WTC11 (cell line): Measurements from ENCODE around the gene EXOSC5.

Experiments used
- ELF4 ChIP-seq: sonication (generic); formaldehyde crosslinking; IDR thresholded peaks from 2 replicates; pipeline ENCODE4 v1.8.1; 2022; ENCODE audit warnings: low read depth, mild to moderate bottlenecking, moderate library complexity, missing genetic modification reagents
- ETV6 ChIP-seq: sonication (generic); formaldehyde crosslinking; IDR thresholded peaks from 2 replicates; pipeline ENCODE4 v1.8.1; 2022; ENCODE audit warnings: mild to moderate bottlenecking, missing genetic modification reagents
- NR2C2 ChIP-seq: sonication (generic); formaldehyde crosslinking; IDR thresholded peaks from 2 replicates; pipeline ENCODE4 v1.8.0; 2022; ENCODE audit warnings: mild to moderate bottlenecking, missing genetic modification reagents
- TCF7 ChIP-seq: sonication (generic); formaldehyde crosslinking; IDR thresholded peaks from 2 replicates; pipeline ENCODE4 v1.8.0; 2022; ENCODE audit warnings: mild to moderate bottlenecking, low read depth, missing genetic modification reagents, moderate library complexity
- ZBTB43 ChIP-seq: sonication (generic); formaldehyde crosslinking; IDR thresholded peaks from 2 replicates; pipeline ENCODE4 v1.8.1; 2023; ENCODE audit warnings: mild to moderate bottlenecking, missing genetic modification reagents
- TF ChIP-seq, protein P1 (sequence below): fragments of 200-600 bp; IDR thresholded peaks from 2 replicates; pipeline ENCODE4 v1.8.0; 2022; ENCODE audit warnings: antibody characterized with exemption
- TF ChIP-seq, protein P2 (sequence below): sonication (generic); formaldehyde crosslinking; IDR thresholded peaks from 2 replicates; pipeline ENCODE4 v1.8.1; 2023; ENCODE audit warnings: mild to moderate bottlenecking, missing genetic modification reagents, moderate library complexity
- TF ChIP-seq, protein P3 (sequence below): sonication (generic); formaldehyde crosslinking; conservative IDR thresholded peaks from 2 replicates; pipeline ENCODE4 v1.8.1; 2023; ENCODE audit warnings: mild to moderate bottlenecking, low read depth, missing genetic modification reagents, moderate library complexity
- TF ChIP-seq, protein P4 (sequence below): sonication (generic); formaldehyde crosslinking; IDR thresholded peaks from 2 replicates; pipeline ENCODE4 v1.8.0; 2022; ENCODE audit warnings: mild to moderate bottlenecking, missing genetic modification reagents
- TF ChIP-seq, protein P5 (sequence below): sonication (generic); formaldehyde crosslinking; IDR thresholded peaks from 2 replicates; pipeline ENCODE4 v1.8.1; 2023; ENCODE audit warnings: mild to moderate bottlenecking, moderate library complexity, missing genetic modification reagents

- TF ChIP-seq, protein P1, sequence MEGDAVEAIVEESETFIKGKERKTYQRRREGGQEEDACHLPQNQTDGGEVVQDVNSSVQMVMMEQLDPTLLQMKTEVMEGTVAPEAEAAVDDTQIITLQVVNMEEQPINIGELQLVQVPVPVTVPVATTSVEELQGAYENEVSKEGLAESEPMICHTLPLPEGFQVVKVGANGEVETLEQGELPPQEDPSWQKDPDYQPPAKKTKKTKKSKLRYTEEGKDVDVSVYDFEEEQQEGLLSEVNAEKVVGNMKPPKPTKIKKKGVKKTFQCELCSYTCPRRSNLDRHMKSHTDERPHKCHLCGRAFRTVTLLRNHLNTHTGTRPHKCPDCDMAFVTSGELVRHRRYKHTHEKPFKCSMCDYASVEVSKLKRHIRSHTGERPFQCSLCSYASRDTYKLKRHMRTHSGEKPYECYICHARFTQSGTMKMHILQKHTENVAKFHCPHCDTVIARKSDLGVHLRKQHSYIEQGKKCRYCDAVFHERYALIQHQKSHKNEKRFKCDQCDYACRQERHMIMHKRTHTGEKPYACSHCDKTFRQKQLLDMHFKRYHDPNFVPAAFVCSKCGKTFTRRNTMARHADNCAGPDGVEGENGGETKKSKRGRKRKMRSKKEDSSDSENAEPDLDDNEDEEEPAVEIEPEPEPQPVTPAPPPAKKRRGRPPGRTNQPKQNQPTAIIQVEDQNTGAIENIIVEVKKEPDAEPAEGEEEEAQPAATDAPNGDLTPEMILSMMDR = no peak
- TF ChIP-seq, protein P2, sequence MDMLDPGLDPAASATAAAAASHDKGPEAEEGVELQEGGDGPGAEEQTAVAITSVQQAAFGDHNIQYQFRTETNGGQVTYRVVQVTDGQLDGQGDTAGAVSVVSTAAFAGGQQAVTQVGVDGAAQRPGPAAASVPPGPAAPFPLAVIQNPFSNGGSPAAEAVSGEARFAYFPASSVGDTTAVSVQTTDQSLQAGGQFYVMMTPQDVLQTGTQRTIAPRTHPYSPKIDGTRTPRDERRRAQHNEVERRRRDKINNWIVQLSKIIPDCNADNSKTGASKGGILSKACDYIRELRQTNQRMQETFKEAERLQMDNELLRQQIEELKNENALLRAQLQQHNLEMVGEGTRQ (CRISPR knock-in tag) = no peak
- TF ChIP-seq, protein P3, sequence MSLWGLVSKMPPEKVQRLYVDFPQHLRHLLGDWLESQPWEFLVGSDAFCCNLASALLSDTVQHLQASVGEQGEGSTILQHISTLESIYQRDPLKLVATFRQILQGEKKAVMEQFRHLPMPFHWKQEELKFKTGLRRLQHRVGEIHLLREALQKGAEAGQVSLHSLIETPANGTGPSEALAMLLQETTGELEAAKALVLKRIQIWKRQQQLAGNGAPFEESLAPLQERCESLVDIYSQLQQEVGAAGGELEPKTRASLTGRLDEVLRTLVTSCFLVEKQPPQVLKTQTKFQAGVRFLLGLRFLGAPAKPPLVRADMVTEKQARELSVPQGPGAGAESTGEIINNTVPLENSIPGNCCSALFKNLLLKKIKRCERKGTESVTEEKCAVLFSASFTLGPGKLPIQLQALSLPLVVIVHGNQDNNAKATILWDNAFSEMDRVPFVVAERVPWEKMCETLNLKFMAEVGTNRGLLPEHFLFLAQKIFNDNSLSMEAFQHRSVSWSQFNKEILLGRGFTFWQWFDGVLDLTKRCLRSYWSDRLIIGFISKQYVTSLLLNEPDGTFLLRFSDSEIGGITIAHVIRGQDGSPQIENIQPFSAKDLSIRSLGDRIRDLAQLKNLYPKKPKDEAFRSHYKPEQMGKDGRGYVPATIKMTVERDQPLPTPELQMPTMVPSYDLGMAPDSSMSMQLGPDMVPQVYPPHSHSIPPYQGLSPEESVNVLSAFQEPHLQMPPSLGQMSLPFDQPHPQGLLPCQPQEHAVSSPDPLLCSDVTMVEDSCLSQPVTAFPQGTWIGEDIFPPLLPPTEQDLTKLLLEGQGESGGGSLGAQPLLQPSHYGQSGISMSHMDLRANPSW (CRISPR knock-in tag) = no peak
- TF ChIP-seq TCF7 = no peak
- TF ChIP-seq ELF4 (CRISPR knock-in tag) = no peak
- no peak for TF ChIP-seq ZBTB43 (CRISPR knock-in tag)
- TF ChIP-seq, protein P4, sequence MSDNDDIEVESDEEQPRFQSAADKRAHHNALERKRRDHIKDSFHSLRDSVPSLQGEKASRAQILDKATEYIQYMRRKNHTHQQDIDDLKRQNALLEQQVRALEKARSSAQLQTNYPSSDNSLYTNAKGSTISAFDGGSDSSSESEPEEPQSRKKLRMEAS (CRISPR knock-in tag) = no peak
- TF ChIP-seq, protein P5, sequence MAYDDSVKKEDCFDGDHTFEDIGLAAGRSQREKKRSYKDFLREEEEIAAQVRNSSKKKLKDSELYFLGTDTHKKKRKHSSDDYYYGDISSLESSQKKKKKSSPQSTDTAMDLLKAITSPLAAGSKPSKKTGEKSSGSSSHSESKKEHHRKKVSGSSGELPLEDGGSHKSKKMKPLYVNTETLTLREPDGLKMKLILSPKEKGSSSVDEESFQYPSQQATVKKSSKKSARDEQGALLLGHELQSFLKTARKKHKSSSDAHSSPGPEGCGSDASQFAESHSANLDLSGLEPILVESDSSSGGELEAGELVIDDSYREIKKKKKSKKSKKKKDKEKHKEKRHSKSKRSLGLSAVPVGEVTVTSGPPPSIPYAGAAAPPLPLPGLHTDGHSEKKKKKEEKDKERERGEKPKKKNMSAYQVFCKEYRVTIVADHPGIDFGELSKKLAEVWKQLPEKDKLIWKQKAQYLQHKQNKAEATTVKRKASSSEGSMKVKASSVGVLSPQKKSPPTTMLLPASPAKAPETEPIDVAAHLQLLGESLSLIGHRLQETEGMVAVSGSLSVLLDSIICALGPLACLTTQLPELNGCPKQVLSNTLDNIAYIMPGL (CRISPR knock-in tag) = no peak
- no peak for TF ChIP-seq NR2C2 (CRISPR knock-in tag)
- no peak for TF ChIP-seq ETV6
These were observed 15.8 kb upstream of the EXOSC5 start for GRCh38 chr19:41412953-41413352.
